ENCODE measurements around the gene MUC6. TPM values are rescaled to one million over a fixed set of nuclear protein-coding genes. Genes with fewer than 3 reads are reported as not detected.

The MUC6 gene
- total RNA-seq, 1 experiment from 2014 or later, result under 0.01 TPM

DNA sequence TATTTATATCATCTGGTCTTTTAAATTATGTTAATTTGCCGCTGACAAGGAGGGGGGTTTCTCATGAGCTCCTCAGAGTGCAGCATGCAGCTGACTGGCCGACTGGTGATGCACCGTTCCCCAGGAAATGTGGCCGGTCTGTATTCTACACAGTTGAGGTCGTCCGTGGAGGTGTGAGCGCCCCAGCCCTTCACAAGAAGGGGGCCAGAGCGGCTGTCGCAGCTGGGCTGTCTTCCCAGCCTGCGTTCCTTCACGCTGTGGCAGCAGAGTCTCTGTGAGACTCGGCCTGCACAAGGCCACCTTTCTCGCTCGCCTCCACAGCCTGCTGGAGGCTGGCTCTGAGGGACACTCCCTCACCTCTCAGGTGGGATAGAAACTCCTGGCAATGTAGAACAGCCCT, 67.7 kb downstream of the MUC6 start:
- DNase-seq (ENCODE audit: low read depth), result no peak

DNA sequence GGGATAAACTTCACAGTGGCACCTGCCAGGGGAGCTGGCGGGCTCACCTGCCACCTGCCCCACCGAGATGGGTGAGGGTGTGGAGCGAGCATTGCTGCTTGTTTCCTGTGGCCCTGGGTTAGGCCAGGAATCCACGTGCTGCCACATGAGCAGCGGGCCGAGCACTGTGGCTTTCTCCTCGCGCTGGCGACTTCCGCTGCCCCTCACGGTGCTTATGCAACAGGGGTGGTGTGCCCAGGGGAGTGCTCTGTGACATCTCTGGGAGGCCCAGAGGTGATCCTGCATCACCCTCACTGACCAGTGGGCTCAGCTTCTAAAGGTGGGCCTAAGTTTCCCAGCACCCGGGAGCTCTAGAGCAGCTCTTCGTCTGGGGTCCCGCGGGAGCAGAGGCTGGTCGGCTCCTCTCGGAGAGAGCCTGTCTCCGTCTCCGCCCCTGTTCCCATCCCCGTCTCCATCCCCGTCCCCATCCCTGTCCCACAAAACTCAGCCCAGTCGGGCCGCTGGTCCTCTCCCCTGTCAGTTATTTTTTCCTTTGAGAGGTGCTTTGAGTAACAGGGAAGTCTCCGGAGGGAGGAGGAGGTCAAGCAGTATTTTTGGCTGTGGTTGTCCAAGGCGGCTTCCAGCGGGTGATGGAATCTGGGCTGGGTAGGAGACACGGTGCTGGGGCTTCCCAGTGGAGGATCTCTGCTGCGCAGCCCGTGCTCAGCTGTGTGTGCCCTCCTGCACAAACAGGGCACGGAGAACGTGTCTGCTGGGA, 68.3 kb downstream of the MUC6 start:
- DNase-seq (ENCODE audit: low read depth), result no peak

DNA sequence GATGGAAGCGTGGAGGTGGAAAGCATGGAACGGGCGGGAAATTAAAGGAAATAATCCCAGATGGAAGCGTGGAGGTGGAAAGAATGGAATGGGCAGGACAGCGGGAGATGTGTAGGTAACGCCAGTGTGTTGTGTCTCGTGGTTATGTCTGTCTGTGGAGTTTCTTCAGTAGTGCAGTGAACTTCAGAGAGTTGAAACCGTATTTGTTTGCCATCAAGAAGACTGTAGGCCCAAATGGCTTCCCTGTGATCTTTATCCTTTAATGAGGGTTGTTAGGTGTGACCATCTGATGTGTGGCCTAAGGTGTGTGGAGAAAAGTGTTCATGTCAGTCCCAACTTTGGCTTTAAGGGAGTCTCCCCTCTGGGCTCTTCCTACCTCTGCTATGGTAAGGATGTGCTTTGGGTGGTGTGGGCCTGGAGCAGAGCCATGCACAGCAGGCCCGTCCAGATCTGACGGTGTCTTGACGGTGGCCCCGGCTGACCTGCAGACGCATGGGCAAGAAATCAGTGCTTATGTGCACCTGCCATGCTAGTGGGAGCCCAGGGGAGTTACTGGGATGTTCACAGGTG, 71.2 kb downstream of the MUC6 start:
- no peak for DNase-seq (ENCODE audit: low read depth)

DNA sequence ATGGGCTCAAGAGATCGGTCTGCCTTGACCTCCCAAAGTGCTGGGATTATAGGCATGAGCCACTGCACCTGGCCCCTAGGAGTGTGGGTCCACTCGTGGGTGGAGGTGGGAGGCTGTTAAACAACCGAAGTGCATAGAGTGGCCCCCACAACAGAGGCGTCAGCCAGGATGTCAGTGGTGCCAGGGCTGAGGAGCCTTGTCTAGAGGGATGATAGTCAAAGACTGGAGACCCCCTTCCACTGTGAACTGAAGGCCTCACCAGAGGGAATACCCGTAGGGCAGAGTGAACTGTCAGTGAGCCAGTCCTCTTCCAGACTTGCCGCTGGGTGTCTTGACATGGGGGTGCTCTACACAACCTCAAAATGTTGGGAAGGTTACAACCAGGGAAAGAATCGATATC, 72.7 kb downstream of the MUC6 start:
- DNase-seq (ENCODE audit: low read depth), result no peak

Other genes with a start within 250 kb of the MUC6 start
- gene CEND1, start 246.6 kb downstream of the MUC6 start, total RNA-seq (2014; rRNA removed; shearing (Covaris generic)), result 0.12 TPM in 1 of 2 replicates, not detected in the other
- gene SLC25A22, start 238.4 kb downstream of the MUC6 start, total RNA-seq (2014; rRNA removed; shearing (Covaris generic)), result 9.5 and 12.7 TPM in 2 replicates
- 4.9 and 5.4 TPM in 2 replicates for gene PIDD1, start 231.5 kb downstream of the MUC6 start, total RNA-seq (2014; rRNA removed; shearing (Covaris generic))
- 886 and 920 TPM in 2 replicates for gene RPLP2, start 226.8 kb downstream of the MUC6 start, total RNA-seq (2014; rRNA removed; shearing (Covaris generic))
- gene PNPLA2, start 217.8 kb downstream of the MUC6 start, total RNA-seq (2014; rRNA removed; shearing (Covaris generic)), result 9.4 and 10.5 TPM in 2 replicates
- 1.8 and 2.5 TPM in 2 replicates for gene CRACR2B, start 208.8 kb downstream of the MUC6 start, total RNA-seq (2014; rRNA removed; shearing (Covaris generic))
- gene CD151, start 203.8 kb downstream of the MUC6 start, total RNA-seq (2014; rRNA removed; shearing (Covaris generic)), result 302 and 421 TPM in 2 replicates
- 167 and 183 TPM in 2 replicates for gene POLR2L, start 194.2 kb downstream of the MUC6 start, total RNA-seq (2014; rRNA removed; shearing (Covaris generic))
- gene TSPAN4, start 193.9 kb downstream of the MUC6 start, total RNA-seq (2014; rRNA removed; shearing (Covaris generic)), result 95.2 and 137 TPM in 2 replicates
- gene CHID1, start 125.9 kb downstream of the MUC6 start, total RNA-seq (2014; rRNA removed; shearing (Covaris generic)), result 41.2 and 43.3 TPM in 2 replicates
- gene AP2A2, start 110.8 kb downstream of the MUC6 start, total RNA-seq (2014; rRNA removed; shearing (Covaris generic)), result 28.4 and 31.9 TPM in 2 replicates
- not detected in 2 replicates for gene MUC2, start 38.2 kb upstream of the MUC6 start, total RNA-seq (2014; rRNA removed; shearing (Covaris generic))
- not detected in 2 replicates for gene MUC5AC, start 121.2 kb upstream of the MUC6 start, total RNA-seq (2014; rRNA removed; shearing (Covaris generic))
- gene MUC5B, start 186.3 kb upstream of the MUC6 start, total RNA-seq (2014; rRNA removed; shearing (Covaris generic)), result not detected in 2 replicates

All from RPMI7951 (cell line).